Nephron progenitor cell (in vitro differentiated cells): ENCODE measurements around the gene WDFY2.

ENCODE experiments used
- DNase-seq: peaks from one replicate; pipeline ENCODE4 v3.0.0; 2021
- H3K27ac Mint-ChIP-seq: 2 replicates; pipeline ENCODE4 v1.8.0; 2021; ENCODE audit warnings: mild to moderate bottlenecking, moderate library complexity, mixed read lengths
- H3K27me3 Mint-ChIP-seq: 2 replicates; pipeline ENCODE4 v1.8.0; 2021; ENCODE audit warnings: mild to moderate bottlenecking, low read depth, mixed read lengths; ENCODE audit not compliant: poor library complexity
- H3K36me3 Mint-ChIP-seq: 2 replicates; pipeline ENCODE4 v1.8.0; 2021; ENCODE audit warnings: low read depth, mixed read lengths
- H3K4me1 Mint-ChIP-seq: 2 replicates; pipeline ENCODE4 v1.8.0; 2021; ENCODE audit warnings: mixed read lengths
- H3K4me3 Mint-ChIP-seq: 2 replicates; pipeline ENCODE4 v1.8.0; 2021; ENCODE audit warnings: mild to moderate bottlenecking, moderate library complexity, mixed read lengths
- H3K9me3 Mint-ChIP-seq: 2 replicates; pipeline ENCODE4 v1.8.0; 2021; ENCODE audit warnings: mild to moderate bottlenecking, moderate library complexity, mixed read lengths
- TF ChIP-seq, protein P1 (sequence below): fragments of 200-600 bp; sonication (generic); IDR thresholded peaks from 2 replicates; pipeline ENCODE4 v1.5.0; 2021; ENCODE audit warnings: antibody characterized with exemption

WDFY2 gene

DNA sequence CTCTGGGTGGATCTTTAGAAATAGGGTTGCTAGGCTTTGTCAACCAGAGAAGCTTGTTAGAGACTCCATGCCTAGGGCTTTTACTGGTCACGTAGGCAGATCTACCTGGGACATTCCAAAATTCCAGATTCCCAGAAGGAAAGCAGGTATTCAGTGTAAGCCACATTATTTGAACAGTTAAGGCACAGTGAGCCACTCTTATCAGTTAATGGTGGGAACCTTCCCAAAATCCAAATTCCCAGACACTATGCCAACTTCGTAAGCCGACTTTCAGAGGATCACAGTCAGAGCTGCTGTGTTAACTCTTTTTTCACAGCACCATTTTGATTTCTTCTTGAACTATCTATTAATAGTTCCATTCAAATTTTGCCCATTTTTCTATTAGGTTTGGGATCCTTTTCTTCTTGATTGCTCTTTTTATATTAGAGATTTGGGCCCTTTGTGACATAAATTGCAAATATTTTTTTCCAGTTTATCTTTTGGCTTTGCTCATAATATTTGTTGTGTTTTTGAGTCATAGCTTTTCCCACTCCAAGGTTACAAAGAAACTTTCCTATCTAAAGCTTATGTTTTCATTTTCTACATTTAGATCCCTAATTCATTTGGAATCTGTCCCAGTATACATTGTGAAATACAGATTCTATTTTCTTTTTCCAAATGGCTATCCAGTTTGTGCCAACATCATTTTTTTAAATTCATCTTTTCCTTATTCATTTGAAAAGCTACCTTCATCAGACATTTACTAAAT lies 142.4 kb downstream of the WDFY2 start:
- Mint-ChIP-seq H3K4me3 (no peak overlapping the region), H3K36me3 (peaks cover 5% of the 10 kb centered on the region), H3K4me1 (peaks cover 12% of the 10 kb centered on the region), H3K27ac (no peak overlapping the region), H3K27me3 (no peaks in the 10 kb centered on the region), H3K9me3 (no peaks in the 10 kb centered on the region)
- TF ChIP-seq, protein P1, sequence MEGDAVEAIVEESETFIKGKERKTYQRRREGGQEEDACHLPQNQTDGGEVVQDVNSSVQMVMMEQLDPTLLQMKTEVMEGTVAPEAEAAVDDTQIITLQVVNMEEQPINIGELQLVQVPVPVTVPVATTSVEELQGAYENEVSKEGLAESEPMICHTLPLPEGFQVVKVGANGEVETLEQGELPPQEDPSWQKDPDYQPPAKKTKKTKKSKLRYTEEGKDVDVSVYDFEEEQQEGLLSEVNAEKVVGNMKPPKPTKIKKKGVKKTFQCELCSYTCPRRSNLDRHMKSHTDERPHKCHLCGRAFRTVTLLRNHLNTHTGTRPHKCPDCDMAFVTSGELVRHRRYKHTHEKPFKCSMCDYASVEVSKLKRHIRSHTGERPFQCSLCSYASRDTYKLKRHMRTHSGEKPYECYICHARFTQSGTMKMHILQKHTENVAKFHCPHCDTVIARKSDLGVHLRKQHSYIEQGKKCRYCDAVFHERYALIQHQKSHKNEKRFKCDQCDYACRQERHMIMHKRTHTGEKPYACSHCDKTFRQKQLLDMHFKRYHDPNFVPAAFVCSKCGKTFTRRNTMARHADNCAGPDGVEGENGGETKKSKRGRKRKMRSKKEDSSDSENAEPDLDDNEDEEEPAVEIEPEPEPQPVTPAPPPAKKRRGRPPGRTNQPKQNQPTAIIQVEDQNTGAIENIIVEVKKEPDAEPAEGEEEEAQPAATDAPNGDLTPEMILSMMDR, result no peak
- DNase-seq, result no peak

DNA sequence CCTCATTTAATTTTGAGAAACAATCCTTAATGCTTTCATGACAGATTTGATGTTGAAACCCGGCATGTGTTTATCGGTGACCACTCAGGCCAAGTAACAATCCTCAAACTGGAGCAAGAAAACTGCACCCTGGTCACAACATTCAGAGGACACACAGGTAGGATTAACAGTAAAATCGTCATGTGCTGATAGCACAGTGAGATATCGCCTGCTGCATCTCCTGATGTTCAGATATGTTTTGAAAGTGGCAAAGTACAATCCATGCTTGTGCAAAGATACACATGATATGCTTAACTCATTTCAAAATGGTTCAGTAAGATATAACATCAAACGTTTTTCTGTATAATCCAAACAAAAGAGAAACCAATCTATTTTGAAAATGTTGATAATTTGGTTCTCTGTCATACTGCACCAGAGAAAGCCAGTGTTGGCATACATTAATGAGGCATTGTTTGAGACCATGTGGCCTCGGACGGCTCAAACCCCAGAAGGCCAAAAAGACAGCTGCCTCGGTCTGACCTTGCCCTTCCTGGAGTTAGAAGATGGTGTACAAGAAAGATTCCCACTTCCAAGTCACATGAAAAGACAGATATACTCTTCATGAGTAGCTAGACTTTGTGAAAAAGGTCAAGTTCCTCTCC lies 143.5 kb downstream of the WDFY2 start:
- TF ChIP-seq, protein P1, result no peak
- Mint-ChIP-seq H3K4me3 (no peak overlapping the region), H3K27ac (no peak overlapping the region), H3K4me1 (peaks cover 7% of the 10 kb centered on the region), H3K36me3 (peaks cover 5% of the 10 kb centered on the region), H3K27me3 (no peaks in the 10 kb centered on the region), H3K9me3 (no peaks in the 10 kb centered on the region)
- DNase-seq, result no peak

DNA sequence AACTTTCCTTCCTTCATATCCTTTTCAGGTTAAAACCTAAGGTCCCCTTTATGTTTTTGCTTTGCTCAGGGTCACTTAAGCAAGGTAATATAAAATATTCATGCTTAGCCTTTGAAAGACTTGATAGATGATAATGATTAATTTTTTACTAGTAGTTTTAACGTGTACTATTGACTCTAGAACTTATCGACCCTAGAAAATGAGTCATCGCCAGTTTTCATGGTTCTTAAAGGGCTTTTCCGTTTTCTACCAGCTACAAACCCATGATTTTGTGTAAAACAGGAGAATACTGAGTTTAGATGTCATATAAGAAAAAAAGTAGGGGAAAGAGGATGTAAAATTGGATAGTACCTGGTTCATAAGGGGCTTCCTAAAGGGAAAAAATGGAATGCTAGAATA lies 144.0 kb downstream of the WDFY2 start:
- peaks cover 6% of the 10 kb centered on the region for H3K4me1 Mint-ChIP-seq
- DNase-seq, result no peak
- H3K9me3 Mint-ChIP-seq, result no peaks in the 10 kb centered on the region
- no peaks in the 10 kb centered on the region for H3K27me3 Mint-ChIP-seq
- H3K36me3 Mint-ChIP-seq, result peaks cover 5% of the 10 kb centered on the region
- no peak overlapping the region for H3K4me3 Mint-ChIP-seq
- no peak overlapping the region for H3K27ac Mint-ChIP-seq
- TF ChIP-seq, protein P1, result no peak

DNA sequence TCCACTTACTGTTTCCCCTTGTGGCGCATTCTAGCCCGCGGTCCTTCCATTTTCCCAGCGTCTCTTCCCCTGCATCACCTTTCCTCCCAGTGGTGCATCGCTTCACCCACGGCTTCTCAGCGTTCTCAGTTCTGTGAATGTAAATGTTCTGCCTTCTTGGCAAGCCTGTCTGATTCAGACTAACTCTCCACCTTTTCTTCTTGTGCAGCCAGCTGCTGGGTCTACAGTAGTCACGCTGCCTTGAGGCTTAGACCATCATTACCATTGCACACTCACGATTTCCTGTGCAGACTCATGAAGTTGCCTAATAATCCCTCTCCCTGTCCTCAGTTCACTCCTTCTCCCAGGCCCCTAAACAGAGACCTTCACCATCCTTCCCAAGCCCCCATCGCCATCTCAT lies 144.7 kb downstream of the WDFY2 start:
- no peak for DNase-seq
- no peaks in the 10 kb centered on the region for H3K27me3 Mint-ChIP-seq
- TF ChIP-seq, protein P1, result no peak
- peaks cover 5% of the 10 kb centered on the region for H3K36me3 Mint-ChIP-seq
- peaks cover 8% of the 10 kb centered on the region for H3K4me1 Mint-ChIP-seq
- H3K4me3 Mint-ChIP-seq, result no peak overlapping the region
- no peaks in the 10 kb centered on the region for H3K9me3 Mint-ChIP-seq
- no peak overlapping the region for H3K27ac Mint-ChIP-seq

DNA sequence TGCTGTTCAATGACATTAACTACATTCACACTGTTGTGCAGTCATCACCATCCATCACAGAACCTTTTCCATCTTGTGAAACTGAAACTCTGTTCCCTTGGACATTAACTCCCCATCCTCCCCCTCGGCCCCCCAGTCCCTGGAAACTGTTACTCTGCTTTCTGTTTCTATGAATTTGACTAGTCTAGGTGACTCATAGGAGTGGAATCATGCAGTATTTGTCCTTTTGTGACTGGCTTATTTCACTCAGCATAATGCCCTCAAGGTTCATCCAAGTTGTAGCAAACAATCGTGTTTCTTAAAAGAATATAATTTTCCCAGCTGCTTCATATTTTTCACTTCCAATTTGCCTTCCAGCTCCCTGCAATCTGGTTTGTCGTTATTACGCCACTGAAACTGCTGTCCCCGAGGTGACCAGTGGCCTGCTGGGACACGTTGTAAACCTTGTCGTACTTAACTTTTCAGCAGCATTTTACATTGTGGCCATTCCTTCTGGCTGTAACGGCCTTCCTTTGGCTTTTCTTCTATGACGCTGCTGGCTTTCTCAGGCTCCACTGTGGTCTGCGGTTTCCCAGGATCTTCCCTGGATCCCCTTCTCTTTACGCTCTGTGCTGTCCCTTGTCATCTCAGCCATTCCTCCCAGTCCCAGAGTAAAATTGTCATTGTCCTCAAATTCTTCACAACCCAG lies 145.7 kb downstream of the WDFY2 start:
- H3K27ac Mint-ChIP-seq, result no peak overlapping the region
- no peaks in the 10 kb centered on the region for H3K9me3 Mint-ChIP-seq
- H3K4me3 Mint-ChIP-seq, result no peak overlapping the region
- TF ChIP-seq, protein P1, result no peak
- peaks cover 8% of the 10 kb centered on the region for H3K4me1 Mint-ChIP-seq
- no peak for DNase-seq
- H3K27me3 Mint-ChIP-seq, result no peaks in the 10 kb centered on the region
- peaks cover 5% of the 10 kb centered on the region for H3K36me3 Mint-ChIP-seq
